ENCODE data around the gene RCC1.

GRCh38 chr1:28510273-28510969, 4.6 kb downstream of the RCC1 start:
- TF ChIP-seq CTCF (IDR thresholded peaks at IDR 0.05; ENCODE audit: low read length) = no peak
- TF ChIP-seq EZH2phosphoT487 (IDR thresholded peaks at IDR 0.05; ENCODE audit: low read length) = no peak
- no peak for TF ChIP-seq EZH2 (optimal IDR thresholded peaks at IDR 0.05; ENCODE audit: low read depth, low read length)

All from MM.1S (cell line).